NCI-H128 (cell line): ENCODE data around the gene TIMM44.

Source experiments
- DNase-seq: peaks from one replicate; lab custom pipeline; 2025; ENCODE audit not compliant: unreplicated experiment; lab: John Stamatoyannopoulos, UW

TIMM44 gene

DNA sequence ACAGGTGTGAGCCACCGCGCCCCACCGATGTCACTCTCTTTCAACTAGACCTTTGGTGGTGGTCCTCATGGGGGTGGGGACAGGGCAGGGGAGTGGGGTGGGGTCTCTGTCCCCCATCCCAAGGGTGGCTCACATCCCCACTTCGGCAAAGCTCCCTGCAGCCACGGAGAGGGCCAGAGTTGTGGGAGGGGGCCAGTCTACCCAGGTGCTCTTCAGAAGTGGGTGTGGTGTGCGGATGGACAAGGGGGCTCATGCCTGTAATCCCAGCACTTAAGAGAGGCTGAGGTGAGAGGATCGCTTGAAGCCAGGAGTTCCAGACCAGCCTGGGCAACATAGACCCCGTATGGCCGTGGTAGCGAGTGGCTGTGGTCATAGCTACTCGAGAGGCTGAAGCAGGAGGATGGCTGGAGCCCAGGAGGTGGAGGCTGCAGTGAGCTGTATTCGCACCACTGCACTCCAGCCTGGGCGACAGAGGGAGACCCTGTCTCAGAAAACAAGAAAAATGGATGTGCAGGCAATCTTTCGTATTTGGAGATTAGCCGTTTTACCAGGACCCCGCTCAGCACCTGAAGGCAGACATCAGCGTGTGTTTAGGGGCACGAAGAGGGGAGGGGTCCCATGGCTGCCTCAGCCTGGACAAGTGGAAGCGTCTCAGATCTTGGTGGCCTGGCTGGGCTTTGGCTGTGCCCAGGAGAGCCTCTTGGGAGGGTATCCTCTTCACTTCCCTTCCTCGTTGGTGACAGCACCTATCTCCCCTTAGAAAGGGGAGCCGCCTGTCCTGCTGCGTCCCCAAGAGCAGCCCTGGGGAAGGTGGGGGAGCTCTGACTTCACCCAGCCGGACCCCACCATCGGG lies 28.0 kb downstream of the TIMM44 start:
- DNase-seq: no peak

- DNase-seq: no peak
Measured at GRCh38 chr19:7914598-7915045, 28.8 kb downstream of the TIMM44 start, which contains the start of gene TGFBR3L. TSS of gene TGFBR3L (plus strand) at chr19:7914830.

- no peak for DNase-seq
Measured at GRCh38 chr19:7914099-7914498, 29.4 kb downstream of the TIMM44 start.

- no peak for DNase-seq
Measured at GRCh38 chr19:7913652-7914051, 29.8 kb downstream of the TIMM44 start.

DNA sequence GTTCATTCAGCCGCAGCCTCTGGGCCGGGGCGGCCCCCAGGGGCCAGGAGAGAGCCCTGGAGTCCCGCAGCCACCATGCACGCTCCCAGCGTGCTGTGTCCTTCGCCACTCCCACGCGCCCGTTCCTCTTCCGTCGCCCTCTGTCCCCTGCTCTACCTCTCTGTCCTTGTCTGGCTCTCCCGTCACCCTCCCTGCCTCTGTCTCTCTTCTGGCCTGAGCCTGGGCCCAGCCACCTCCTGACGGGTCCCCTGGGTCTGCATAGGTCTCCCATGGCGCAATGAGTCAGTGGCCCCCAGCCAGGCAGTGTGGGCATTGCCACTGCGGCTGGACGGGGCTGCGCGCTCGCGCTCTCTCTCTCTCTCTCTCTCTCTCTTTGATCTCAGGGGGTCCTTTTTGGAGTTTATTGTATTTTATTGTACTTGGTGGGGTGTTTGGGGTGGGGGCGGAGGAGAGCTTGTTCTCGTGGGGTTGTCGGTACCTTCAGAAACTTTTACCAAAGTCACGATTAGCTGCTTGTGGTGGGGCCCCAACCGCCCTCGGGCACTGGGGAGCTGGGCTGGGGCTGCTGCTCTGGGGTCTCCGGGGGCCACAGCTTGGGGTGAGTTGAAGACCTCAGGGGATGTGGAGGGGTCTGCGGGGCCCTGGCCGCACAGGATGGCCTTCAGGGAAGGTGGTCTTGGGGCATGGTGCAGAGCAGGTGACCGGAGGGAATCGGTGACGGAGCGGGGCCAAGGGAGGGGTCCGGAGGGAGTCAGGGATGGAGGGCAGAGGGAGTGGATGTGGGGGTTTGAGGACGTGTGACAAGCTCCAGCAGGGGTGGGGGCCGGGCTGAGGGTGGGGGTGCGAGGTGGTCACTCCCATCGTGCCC lies 30.5 kb downstream of the TIMM44 start:
- no peak for DNase-seq

DNA sequence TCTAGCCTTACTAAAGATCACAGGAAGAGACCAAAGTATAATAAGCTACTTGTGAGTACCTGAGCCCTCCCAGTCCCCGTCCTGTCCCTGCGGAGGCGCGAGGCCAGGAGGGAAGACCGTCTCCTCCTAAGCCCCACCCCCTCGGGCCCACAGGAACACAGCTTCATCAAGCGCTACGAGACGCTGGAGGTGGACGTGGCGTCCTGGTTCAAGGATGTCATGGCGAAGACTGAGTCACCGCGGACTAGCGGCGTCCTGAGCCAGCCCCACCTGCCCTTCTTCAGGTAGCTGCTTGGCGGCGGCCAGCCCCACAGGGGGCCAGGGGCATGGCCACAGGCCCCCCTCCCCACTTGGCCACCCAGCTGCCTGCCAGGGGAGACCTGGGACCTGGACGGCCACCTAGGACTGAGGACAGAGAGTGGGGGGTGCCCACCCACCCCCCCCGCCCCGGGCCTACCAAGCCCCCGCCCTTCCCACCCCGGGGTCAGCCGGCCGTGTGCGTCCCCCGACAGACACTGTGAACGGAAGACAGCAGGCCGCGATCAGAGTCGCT lies 31.2 kb downstream of the TIMM44 start:
- DNase-seq: no peak

DNA sequence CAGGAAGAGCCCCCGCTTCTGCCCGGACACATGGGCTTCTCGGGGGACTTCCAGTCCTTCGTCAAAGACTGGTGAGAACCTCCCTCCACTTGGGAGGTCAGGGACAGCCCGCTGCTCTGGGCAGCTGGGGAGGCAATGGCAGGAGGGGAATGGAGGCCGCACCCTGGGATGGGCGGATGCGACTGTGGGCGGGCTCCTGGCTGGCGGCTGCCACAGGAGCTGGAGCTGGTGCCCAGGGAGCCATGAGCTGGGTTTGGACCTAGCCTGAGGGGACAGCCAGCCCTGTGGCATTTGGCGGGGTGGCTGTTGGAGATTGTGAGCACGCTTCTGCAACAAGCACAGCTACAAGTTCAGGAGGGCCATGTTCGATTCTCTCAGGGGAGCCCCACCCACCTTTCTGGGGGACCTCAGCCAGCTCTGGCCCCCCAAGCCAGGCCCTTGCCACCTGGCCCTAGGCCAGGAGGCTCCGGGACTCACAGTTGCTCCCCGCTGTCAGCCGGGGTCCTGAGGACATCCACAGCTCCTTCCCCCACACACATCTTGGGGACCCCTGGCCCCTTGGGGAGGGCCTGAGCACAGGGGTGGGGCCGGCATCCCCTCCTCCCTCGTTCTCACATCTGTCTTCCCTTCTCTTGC lies 31.8 kb downstream of the TIMM44 start:
- no peak for DNase-seq

- no peak for DNase-seq
Measured at GRCh38 chr19:7910321-7911161, 32.9 kb downstream of the TIMM44 start.

DNA sequence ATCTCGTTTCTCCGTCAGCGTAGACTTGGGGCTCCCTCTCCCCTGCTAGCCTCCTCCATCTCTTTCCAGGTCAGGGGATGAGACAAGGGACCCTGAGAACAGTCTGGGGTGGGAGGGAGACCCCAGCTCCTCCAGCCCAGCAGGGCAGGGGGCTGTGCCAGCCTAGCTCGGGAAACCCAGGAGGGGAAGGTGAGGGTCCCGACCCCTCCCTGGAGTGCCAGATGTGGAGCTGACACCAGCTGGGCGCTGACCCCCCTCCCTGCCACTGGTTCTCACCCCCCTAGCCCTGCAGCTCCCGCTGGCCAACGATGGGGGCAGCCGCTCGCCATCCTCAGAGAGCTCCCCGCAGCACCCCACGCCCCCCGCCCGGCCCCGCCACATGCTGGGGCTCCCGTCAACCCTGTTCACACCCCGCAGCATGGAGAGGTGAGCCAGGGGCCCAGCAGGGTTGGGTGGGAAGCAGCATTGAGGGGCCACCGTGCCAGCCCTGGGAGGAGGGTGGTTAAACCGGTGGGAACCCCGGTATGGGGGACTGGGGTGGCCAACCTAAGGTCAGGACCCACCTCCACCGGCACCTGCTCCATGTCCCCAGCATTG lies 33.9 kb downstream of the TIMM44 start:
- DNase-seq: no peak

DNA sequence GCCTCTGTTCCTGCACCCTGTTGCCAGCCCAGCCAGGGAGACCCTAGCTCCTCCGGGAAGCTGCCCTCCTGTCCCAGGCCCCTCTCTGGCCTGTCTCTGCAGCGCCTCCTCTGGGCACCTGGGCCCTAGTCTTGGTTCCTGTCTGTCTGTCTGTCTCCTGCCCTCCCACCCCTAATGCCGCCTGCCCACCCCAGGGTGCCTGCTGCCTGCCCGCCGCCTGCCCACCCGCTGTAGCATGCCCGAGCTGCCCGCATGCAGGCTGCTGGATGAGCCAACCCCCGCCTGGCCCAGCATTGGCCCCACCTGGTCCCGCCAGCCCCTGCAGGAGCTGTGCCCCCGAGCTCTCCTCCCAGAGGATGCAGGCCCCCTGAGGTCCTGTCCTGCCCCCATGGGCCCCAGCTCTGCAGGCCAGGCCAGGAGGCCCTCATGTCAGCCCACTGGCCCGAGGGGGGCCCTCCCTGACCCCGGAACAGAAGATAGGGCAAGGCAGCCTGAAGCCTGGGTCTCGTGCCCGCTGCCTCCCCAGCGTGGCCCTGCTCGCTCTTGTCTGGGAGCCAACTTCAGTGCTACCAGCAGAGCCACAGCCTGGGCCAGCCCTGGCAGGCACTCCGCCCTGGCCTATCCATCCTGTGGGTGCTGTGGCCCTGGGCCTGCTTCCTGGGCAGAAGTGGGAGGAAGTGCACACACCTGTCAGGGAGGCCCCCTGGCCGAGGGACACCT lies 34.6 kb downstream of the TIMM44 start:
- no peak for DNase-seq

DNA sequence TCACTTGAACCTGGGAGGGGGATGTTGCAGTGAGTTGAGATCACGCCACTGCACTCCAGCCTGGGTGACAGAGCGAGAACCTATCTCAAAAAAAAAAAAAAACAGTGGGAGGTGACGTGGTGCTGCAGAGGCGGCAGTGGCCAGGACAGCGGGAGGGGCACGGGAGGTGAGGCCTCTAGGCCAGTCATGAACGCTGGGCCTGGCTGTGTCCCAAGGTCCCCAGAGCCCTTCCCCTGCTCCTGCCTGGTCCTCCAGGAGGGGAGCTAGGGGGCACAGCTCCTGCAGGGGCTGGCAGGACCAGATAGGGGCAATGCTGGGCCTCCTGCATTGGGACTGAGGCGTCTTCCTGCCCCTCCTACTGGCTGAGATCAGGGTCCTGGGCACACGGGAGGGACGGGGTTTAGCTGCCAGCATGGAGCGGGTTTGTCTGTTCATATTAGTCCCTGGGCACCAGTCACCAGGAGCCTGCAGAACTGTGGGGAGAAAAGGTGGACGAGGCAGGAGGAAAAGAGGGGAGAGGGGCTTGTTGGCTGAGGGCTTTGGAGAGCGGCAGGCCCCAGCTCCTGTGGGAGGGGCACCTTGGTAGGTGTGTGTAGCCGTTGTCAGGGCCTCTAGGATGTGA lies 35.3 kb downstream of the TIMM44 start:
- no peak for DNase-seq

- no peak for DNase-seq
Measured at GRCh38 chr19:7907544-7907943, 35.9 kb downstream of the TIMM44 start.

DNA sequence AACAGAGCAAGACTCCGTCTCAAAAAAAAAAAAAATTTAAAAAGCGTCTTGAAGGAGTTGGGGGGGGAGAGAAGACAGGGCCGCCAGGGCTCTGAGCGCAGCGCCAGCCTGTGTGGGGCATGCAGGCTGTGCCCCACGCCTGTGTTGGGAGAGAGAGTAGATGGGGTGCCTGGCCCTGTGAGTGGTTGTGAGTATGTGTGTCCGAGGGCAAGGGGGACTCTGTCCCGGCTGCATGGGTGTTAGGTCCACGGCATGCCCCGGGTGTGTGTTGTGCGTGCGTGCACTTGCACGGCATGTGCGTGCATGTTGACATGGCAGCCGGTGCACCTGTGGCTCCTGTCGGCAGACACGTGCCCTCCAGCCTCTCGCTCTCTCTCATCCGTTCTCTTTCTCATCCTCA lies 36.3 kb downstream of the TIMM44 start:
- no peak for DNase-seq

DNA sequence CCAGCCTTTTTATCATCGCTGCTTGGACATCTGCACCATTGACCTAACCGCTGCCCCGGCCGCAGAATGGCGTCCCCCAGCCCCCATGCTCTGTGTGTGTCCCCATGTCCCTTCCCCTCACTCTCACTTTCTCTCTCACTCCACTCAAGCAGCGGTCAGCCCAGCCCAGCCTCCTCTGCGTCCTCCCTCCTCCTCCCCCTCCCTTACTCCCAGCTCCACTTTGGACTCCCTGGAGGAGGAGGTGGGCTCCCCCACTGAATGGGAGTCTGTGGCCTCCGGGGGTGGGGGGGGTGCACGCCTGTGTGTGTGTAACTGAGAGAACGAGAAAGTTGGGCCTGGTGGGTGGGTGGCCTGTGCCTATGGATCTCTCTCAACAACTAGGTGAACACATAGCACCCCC lies 37.6 kb downstream of the TIMM44 start:
- DNase-seq: no peak

GRCh38 chr19:7905268-7905667 lies 38.2 kb downstream of the TIMM44 start:
- DNase-seq: no peak

- no peak for DNase-seq
Measured at GRCh38 chr19:7904074-7905020, 39.1 kb downstream of the TIMM44 start.

DNA sequence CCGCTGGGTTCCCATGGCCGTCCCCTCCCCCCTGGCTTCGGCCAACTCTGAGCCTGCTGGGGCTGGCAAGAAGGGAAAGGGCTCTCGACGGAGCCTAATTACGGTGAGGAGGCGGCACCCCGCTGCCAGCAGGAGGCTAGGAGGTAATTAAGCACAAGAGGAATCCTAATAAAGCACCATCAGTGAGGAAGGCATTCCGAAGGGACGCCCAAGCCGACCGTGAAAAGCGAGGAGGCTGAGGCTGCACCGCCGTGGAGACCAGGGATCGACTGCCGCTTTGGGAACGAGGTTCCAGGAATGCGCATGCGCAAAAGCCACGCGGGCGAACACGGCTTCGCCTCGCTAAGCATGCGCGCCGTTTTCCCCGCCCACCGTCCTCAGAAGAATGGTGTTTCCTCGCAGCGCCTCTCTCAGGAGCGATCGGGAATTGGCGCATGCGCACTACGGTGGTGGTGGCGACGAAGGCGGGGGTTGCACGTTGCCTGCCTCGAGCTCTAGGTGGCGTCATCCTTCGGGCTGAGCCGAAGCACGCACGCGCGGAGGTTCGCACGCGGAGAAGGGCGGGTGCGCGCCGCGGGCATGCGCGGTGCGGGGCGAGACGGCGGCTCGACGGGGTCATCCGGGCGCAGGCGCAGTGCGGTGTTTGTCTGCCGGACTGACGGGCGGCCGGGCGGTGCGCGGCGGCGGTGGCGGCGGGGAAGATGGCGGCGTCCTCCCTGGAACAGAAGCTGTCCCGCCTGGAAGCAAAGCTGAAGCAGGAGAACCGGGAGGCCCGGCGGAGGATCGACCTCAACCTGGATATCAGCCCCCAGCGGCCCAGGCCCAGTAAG lies 40.0 kb downstream of the TIMM44 start, which contains the start of gene MAP2K7:
MAP2K7 (plus strand) TSS at position 634 of the 830 bp plus-strand sequence; CDS start at position 702, 68 bp downstream.
- DNase-seq: peak; percentile 100
